ENCODE data around the gene SLC5A11. TPM values are rescaled to one million over a fixed set of nuclear protein-coding genes. Genes with fewer than 3 reads are reported as not detected.

Gene SLC5A11
- total RNA-seq, 1 experiment from 2014 or later = 0.47 TPM

GRCh38 chr16:24853830-24854229 is 8.1 kb downstream of the SLC5A11 start:
- no peaks in the 10 kb centered on the region for H3K36me3 ChIP-seq (ENCODE audit: control insufficient read depth in 1 of 2, insufficient read depth in 2 of 2, low read length in 2 of 2)
- intact Hi-C loops (cut with micrococcal nuclease) = no loop called here
- BruUV-seq (replicated peaks) = no TSS peak
- no peaks in the 10 kb centered on the region for H3K9me3 ChIP-seq (ENCODE audit: control insufficient read depth in 1 of 2, insufficient read depth in 1 of 2, low read depth in 1 of 2, low read length in 2 of 2)
- no peaks in the 10 kb centered on the region; the same call in 1 of the 2 replicates for H4K20me1 ChIP-seq (ENCODE audit: insufficient read depth)
- ChIA-PET POLR2A (no interaction called here), RAD21 (ENCODE audit: low non-redundant PET in 1 of 2, low total read pairs in 2 of 2, uncharacterized antibody in 2 of 2, unreplicated experiment in 2 of 2) (no interaction called here), CTCF (no interaction called here)
- H3K9ac ChIP-seq (ENCODE audit: low read length) = no peak overlapping the region
- no peak overlapping the region for H3K4me3 ChIP-seq (replicated peaks in 1 of 2; ENCODE audit: low read depth in 1 of 2, low read length in 2 of 2)
- H3K9me2 ChIP-seq (ENCODE audit: insufficient read depth) = no peaks in the 10 kb centered on the region
- ATAC-seq (peak; percentile 35), DNase-seq (ENCODE audit: low read depth, low spot score) (no peak)
- H3K27me3 ChIP-seq (ENCODE audit: insufficient read depth, low read length) = no peaks in the 10 kb centered on the region
- TF ChIP-seq POLR2AphosphoS5 (IDR thresholded peaks at IDR 0.05; ENCODE audit: low read depth, low read length) = no peak
- no peak for TF ChIP-seq SIN3A (IDR thresholded peaks at IDR 0.05; ENCODE audit: low read depth)
- TF ChIP-seq FOSL1 (IDR thresholded peaks at IDR 0.05; ENCODE audit: low read depth) = no peak
- TF ChIP-seq ZNF274 (IDR thresholded peaks at IDR 0.05; ENCODE audit: low read depth, low read length) = no peak
- no peak for TF ChIP-seq JUND (IDR thresholded peaks at IDR 0.05)
- TF ChIP-seq EGR1 (IDR thresholded peaks at IDR 0.05; ENCODE audit: low read depth) = no peak
- no peak for TF ChIP-seq ZFX (IDR thresholded peaks at IDR 0.05)
- TF ChIP-seq POLR2A (IDR thresholded peaks at IDR 0.05; ENCODE audit: borderline replicate concordance, extremely low read depth, insufficient read depth, insufficient read length) = no peak
- TF ChIP-seq EZH2 (IDR thresholded peaks at IDR 0.05) = no peak
- no peak for TF ChIP-seq YY1 (IDR thresholded peaks at IDR 0.05; ENCODE audit: extremely low read depth, insufficient replicate concordance, low read depth, low read length)
- no peak for TF ChIP-seq ATF3 (IDR thresholded peaks at IDR 0.05)
- TF ChIP-seq MAX (IDR thresholded peaks at IDR 0.05) = no peak
- no peak for TF ChIP-seq TCF7L2 (IDR thresholded peaks at IDR 0.05; ENCODE audit: borderline replicate concordance, extremely low read depth, insufficient read depth, insufficient read length)
- TF ChIP-seq ELF1 (IDR thresholded peaks at IDR 0.05; ENCODE audit: borderline replicate concordance, low read depth) = no peak
- TF ChIP-seq CTCF (IDR thresholded peaks at IDR 0.05 in 2 of 3, conservative IDR thresholded peaks at IDR 0.05 in 1 of 3; ENCODE audit: borderline replicate concordance in 1 of 3, insufficient read depth in 1 of 3, low read depth in 2 of 3, low read length in 2 of 3) = no peak
- H3K4me2 ChIP-seq (ENCODE audit: low read length) = peak overlapping the region; percentile 35
- H3K79me2 ChIP-seq (ENCODE audit: insufficient read depth, low read length) = no peaks in the 10 kb centered on the region
- H3K27ac ChIP-seq (ENCODE audit: low read depth, low read length) = no peak overlapping the region
- H3K4me1 ChIP-seq (ENCODE audit: control insufficient read depth in 1 of 2, insufficient read depth in 2 of 2, low read length in 2 of 2) = peaks cover 2 to 42% of the 10 kb centered on the region in 2 experiments; a peak in 2 of 4 replicates
- no peak overlapping the region for H2AFZ ChIP-seq (ENCODE audit: low read depth, low read length, poor library complexity, severe bottlenecking)

Measured in HCT116 (cell line).